ENCODE results near the gene RIPK1. TPM values are rescaled to one million over a fixed set of nuclear protein-coding genes. Genes with fewer than 3 reads are reported as not detected.
"Not testable (repeated sequence)": the region's sequence is repeated elsewhere in the genome, so short reads cannot be mapped to it uniquely, and the experiment has no call there.

RIPK1 gene
- total and polyA plus RNA-seq, 7 donors: 5.6 to 10.6 (median 7.1) TPM

GRCh38 chr6:3151691-3152090 is 83.4 kb downstream of the RIPK1 start:
- Histone ChIP-seq H3K27ac (peak overlapping the region; percentile 59), H3K4me1 (peaks cover 5% of the 10 kb centered on the region), H3K27me3 (ENCODE audit: insufficient read depth in 3 of 3, low read length in 2 of 3) (no peaks in the 10 kb centered on the region), H3K36me3 (ENCODE audit: insufficient read depth in 1 of 2, low read depth in 1 of 2) (peaks cover 4 to 63% of the 10 kb centered on the region in 2 donors), H3K4me3 (no peak overlapping the region), H3K9me3 (no peaks in the 10 kb centered on the region)
- intact Hi-C loops (cut with DNase I): no loop called here
- DNase-seq: no peak
- ATAC-seq: peak; percentile 57 to 89 (median 76)
- WGBS, 3 donors: 23 to 32% (median 27%) methylated on average over 5 of the region's 5 CpGs
- TF ChIP-seq, protein P1, sequence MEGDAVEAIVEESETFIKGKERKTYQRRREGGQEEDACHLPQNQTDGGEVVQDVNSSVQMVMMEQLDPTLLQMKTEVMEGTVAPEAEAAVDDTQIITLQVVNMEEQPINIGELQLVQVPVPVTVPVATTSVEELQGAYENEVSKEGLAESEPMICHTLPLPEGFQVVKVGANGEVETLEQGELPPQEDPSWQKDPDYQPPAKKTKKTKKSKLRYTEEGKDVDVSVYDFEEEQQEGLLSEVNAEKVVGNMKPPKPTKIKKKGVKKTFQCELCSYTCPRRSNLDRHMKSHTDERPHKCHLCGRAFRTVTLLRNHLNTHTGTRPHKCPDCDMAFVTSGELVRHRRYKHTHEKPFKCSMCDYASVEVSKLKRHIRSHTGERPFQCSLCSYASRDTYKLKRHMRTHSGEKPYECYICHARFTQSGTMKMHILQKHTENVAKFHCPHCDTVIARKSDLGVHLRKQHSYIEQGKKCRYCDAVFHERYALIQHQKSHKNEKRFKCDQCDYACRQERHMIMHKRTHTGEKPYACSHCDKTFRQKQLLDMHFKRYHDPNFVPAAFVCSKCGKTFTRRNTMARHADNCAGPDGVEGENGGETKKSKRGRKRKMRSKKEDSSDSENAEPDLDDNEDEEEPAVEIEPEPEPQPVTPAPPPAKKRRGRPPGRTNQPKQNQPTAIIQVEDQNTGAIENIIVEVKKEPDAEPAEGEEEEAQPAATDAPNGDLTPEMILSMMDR (IDR thresholded peaks at IDR 0.05): no peak

DNA sequence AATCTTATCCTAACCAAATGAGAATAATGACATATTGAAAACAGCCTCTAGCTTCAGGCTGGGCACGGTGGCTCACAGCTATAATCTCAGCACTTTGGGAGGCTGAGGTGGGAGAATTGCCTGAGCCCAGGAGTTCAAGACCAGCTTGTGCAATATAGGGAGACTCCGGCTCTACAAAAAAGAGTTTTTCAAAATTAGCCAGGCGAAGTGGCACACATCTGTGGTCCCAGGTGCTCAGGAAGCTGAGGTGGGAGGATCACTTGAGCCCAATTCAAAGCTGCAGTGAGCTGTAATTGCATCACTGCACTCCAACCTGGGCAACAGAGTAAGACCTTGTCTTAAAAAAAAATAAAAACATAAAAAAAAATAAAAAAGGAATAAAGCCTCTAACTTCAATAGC is 84.4 kb downstream of the RIPK1 start:
- no peaks in the 10 kb centered on the region for H3K9me3 ChIP-seq
- intact Hi-C loops (cut with DNase I): no loop called here
- peaks cover 5% of the 10 kb centered on the region for H3K4me1 ChIP-seq
- no peaks in the 10 kb centered on the region for H3K27me3 ChIP-seq (ENCODE audit: insufficient read depth in 3 of 3, low read length in 2 of 3)
- no peak overlapping the region for H3K4me3 ChIP-seq
- ATAC-seq: no peak
- 84 to 92% (median 86%) methylated on average over 3 of the region's 3 CpGs for WGBS, 3 donors
- no peak for DNase-seq
- no peak overlapping the region for H3K27ac ChIP-seq
- TF ChIP-seq, protein P1 (IDR thresholded peaks at IDR 0.05): no peak
- H3K36me3 ChIP-seq (ENCODE audit: insufficient read depth in 1 of 2, low read depth in 1 of 2): peaks cover 4 to 55% of the 10 kb centered on the region in 2 donors

DNA sequence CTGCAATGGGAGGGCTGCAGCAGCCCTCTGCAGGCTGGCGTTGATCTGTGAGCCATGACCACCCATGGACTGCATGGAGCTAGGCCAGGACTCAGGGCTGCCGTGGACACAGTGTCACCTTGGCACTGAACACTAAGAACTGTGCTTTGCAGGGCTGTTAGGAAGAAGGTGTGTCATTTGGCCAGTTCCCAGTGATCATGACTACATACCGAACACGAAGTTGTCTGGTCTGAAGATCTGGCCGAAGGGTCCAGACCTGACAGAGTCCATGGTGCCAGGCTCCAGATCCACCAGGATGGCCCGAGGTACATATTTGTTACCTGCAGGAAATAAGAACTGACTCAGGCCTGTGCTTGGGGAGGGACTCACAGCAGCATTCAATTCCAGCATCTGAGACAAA is 87.1 kb downstream of the RIPK1 start:
- WGBS, 3 donors: 35 to 65% (median 43%) methylated on average over 5 to 6 of the region's 6 CpGs
- H3K9me3 ChIP-seq; intact Hi-C loops (cut with DNase I); H3K27ac ChIP-seq; H3K27me3 ChIP-seq (ENCODE audit: insufficient read depth in 3 of 3, low read length in 2 of 3); H3K4me3 ChIP-seq; H3K4me1 ChIP-seq; DNase-seq: not testable (repeated sequence)
- peaks cover 2 to 31% of the 10 kb centered on the region in 2 donors for H3K36me3 ChIP-seq (ENCODE audit: insufficient read depth in 1 of 2, low read depth in 1 of 2)
- peak in 2 of 4 donors; percentile 25 for ATAC-seq

DNA sequence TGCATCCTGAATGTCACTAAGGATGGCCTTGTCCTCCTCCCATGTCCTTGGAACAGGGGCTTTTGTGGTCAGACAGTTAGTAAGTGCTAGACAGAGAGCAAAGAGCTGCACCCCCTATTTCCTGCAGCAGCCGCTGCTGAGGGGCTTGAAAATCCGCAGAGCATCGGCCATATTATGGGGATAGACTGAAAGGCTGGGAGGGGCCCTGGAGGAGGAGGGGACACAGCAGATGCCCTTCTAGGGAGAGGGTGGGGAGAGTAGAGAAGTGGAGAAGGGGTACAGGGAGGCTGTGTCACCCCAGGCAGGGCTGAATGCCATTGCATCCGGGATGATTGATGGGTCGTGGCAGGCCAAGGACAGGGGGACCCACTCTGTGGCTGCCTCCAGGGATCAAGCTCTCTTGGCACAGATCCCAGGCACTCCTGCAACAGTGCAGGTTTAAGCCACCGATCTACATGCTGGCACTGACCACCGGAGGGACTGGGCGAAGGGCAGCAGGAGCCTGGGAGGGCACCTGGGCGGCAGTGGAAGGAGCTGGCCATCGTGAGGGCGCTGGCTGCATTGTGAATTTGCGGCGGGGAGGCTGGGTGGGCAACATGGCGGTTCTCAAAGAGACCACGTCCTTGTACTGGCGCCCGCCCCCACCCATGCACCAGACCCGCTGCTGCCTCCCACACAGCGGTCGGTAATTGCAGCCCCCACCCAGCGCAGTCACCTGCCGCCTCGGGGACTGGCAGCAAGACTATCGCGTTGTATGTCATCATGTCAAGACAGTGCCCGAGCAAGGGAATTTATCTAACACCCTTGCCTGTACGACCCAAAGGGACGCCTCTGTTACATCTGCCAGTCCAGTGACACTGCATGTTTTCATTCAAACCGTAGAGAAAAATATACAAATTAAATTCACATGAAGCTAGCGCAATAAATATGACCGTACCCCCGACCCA is 88.2 kb downstream of the RIPK1 start:
- intact Hi-C loops (cut with DNase I); H3K9me3 ChIP-seq; H3K4me1 ChIP-seq; H3K27me3 ChIP-seq (ENCODE audit: insufficient read depth in 3 of 3, low read length in 2 of 3): not testable (repeated sequence)
- Histone ChIP-seq H3K4me3 (peak overlapping the region; percentile 91), H3K27ac (peak overlapping the region; percentile 93), H3K36me3 (ENCODE audit: insufficient read depth in 1 of 2, low read depth in 1 of 2) (peaks cover 2 to 25% of the 10 kb centered on the region in 2 donors)
- 5 to 9% (median 6%) methylated on average over 22 to 28 of the region's 32 CpGs for WGBS, 3 donors
- DNase-seq (peak in 1 of 2 donors; percentile 30), ATAC-seq (peak; percentile 12 to 32 (median 22))

DNA sequence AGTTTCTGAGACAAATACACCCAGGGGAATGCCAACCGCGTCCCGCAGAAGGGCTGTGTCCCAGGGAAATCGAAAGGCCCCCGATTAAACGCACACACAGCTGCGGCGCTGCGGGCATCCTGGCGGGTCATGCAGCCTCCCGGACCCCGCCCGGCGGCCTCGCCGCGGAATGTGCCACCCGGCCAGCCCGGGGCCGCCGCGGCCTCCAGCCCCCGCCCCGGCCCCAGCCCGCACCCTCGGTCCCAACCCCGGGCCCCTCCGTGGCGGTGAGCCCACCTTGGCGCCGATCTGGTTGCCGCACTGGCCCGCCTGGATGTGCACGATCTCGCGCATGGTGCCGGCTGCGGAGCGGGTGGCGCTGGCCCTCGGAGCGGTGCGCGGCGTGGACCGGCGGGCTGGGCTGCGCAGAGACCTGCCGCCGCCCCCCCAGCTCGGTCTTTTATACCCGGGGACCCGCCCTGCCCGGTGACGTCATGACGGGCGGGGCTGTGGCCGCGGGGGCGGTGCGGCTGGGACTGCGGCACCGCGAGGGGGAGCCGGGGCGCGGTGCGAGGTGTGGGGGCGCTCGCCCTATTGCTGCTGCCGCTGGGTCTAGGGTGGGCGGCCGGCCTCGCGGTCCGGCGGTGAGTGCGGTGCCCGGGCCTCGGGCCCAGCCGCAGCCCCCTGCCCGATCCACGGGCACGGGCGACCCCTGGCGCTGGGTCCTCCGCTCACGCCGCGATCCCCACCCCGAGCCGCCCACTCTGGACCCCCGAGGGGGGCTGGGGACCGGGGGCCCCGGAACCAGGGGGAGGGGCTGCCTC is 89.0 kb downstream of the RIPK1 start, which contains the start of gene TUBB2A:
TSS of gene TUBB2A (minus strand) at position 414 of the 803 bp plus-strand sequence. CDS start at position 333, 81 bp downstream.
- peaks cover 2 to 25% of the 10 kb centered on the region in 2 donors for H3K36me3 ChIP-seq (ENCODE audit: insufficient read depth in 1 of 2, low read depth in 1 of 2)
- no peaks in the 10 kb centered on the region for H3K4me1 ChIP-seq
- DNase-seq: peak; percentile 87 to 93
- peak within 1 kb of the TSS; percentile 91 for H3K4me3 ChIP-seq
- TF ChIP-seq, protein P1 (IDR thresholded peaks at IDR 0.05): peak; percentile 60
- H3K9me3 ChIP-seq: no peaks in the 10 kb centered on the region
- peak within 1 kb of the TSS; percentile 93 for H3K27ac ChIP-seq
- intact Hi-C loops (cut with DNase I): no loop called here
- peak; percentile 87 to 91 (median 88) for ATAC-seq
- 0 to 1% (median 1%) methylated on average over 59 to 95 of the region's 95 CpGs for WGBS, 3 donors
- H3K27me3 ChIP-seq (ENCODE audit: insufficient read depth in 3 of 3, low read length in 2 of 3): no peaks in the 10 kb centered on the region
